ENCODE results near the gene SUV39H1. TPM values are rescaled to one million over a fixed set of nuclear protein-coding genes. Genes with fewer than 3 reads are reported as not detected.
"Not testable (repeated sequence)": the region's sequence is repeated elsewhere in the genome, so short reads cannot be mapped to it uniquely, and the experiment has no call there.

SUV39H1 gene
- total and polyA plus RNA-seq, 8 donors, result 5.0 to 8.4 (median 6.5) TPM

DNA sequence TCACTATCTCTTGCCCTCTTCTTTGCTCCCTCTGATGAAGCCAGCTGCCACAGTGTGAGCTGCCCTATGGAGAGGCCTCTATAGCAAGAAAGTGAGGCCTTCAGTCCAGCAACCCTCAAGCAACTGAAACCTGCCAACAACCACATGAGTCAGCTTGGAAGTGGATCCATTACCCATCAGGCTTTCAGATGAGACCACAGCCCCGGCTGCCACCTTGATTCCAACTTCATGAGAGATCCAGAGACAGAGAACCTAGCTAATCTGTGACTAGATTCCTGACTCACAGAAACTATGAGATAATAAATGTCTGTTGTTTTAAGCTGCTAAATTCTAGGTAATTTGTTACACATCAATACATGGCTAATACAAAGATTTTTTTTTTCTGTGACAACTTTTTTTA, 33.3 kb upstream of the SUV39H1 start:
- intact Hi-C loops (cut with DNase I), result no loop called here
- DNase-seq (no peak), ATAC-seq (no peak)
- Histone ChIP-seq H3K36me3 (no peaks in the 10 kb centered on the region), H3K9me3 (no peaks in the 10 kb centered on the region), H3K27ac (no peak overlapping the region), H3K4me3 (no peak overlapping the region), H3K27me3 (no peaks in the 10 kb centered on the region), H3K4me1 (no peaks in the 10 kb centered on the region)
- TF ChIP-seq, protein P1, sequence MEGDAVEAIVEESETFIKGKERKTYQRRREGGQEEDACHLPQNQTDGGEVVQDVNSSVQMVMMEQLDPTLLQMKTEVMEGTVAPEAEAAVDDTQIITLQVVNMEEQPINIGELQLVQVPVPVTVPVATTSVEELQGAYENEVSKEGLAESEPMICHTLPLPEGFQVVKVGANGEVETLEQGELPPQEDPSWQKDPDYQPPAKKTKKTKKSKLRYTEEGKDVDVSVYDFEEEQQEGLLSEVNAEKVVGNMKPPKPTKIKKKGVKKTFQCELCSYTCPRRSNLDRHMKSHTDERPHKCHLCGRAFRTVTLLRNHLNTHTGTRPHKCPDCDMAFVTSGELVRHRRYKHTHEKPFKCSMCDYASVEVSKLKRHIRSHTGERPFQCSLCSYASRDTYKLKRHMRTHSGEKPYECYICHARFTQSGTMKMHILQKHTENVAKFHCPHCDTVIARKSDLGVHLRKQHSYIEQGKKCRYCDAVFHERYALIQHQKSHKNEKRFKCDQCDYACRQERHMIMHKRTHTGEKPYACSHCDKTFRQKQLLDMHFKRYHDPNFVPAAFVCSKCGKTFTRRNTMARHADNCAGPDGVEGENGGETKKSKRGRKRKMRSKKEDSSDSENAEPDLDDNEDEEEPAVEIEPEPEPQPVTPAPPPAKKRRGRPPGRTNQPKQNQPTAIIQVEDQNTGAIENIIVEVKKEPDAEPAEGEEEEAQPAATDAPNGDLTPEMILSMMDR (IDR thresholded peaks at IDR 0.05), result no peak

DNA sequence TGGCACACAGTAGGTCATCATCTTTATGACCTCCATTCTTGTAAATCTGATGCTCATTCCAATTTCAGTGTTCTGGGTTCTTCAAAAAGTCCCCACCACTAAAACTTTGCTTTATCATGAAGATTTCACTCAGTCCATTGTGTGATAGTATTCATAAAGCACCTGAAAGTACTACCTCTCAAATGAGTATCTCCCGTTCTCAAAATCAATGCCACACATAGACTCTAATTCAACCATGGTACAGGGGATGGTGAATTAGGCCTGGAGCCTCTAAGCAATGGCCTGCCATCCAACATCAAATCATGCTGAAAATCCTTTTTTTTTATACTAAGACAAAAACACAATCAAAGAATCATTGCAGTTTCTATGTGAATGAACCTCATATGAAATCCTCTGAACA, 32.4 kb upstream of the SUV39H1 start:
- no peaks in the 10 kb centered on the region for H3K4me1 ChIP-seq
- intact Hi-C loops (cut with DNase I), result no loop called here
- DNase-seq (no peak), ATAC-seq (no peak)
- H3K27me3 ChIP-seq, result no peaks in the 10 kb centered on the region
- no peak overlapping the region for H3K4me3 ChIP-seq
- no peaks in the 10 kb centered on the region for H3K9me3 ChIP-seq
- H3K36me3 ChIP-seq, result no peaks in the 10 kb centered on the region
- no peak overlapping the region for H3K27ac ChIP-seq
- TF ChIP-seq, protein P1 (IDR thresholded peaks at IDR 0.05), result no peak

DNA sequence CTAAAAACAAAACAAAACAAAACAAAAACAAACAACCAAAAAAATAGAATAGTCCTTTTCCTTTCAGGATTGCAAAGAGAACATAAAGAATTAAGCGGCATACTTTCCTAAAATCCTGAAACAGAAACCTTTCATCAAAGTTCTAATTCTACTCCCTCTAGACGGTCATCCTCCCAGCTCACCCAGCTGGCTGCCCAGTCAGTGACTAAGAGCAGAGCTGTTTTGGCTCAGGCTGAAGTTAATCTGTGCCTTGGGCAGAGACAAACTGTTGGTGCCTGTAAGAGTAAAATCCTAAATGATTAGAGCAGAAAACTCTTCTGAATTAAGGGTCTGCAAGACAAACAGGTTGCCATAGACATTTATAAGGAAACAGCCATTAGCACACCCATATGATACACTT, 30.5 kb upstream of the SUV39H1 start:
- Histone ChIP-seq H3K36me3 (no peaks in the 10 kb centered on the region), H3K9me3 (no peaks in the 10 kb centered on the region), H3K4me3 (no peak overlapping the region), H3K4me1 (no peaks in the 10 kb centered on the region), H3K27ac (no peak overlapping the region), H3K27me3 (no peaks in the 10 kb centered on the region)
- DNase-seq (no peak), ATAC-seq (no peak)
- TF ChIP-seq, protein P1 (IDR thresholded peaks at IDR 0.05), result no peak
- intact Hi-C loops (cut with DNase I), result no loop called here

DNA sequence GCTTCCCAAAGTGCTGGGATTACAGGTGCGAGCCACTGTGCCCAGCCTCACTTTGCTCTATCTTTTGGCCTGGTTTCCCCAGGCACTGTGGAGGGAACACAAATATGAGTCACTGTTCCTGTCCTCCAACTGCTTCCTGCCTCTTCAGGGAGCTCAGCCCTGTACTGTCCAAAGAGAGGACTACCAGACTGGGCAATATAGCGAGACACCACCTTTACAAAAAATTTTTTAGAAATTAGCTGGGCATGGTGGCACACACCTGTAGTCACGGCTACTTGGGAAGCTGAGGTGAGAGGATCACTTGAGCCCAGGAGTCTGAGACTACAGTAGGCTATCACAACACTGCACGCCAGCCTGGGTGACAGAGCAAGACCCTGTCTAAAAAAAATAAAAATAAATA, 29.9 kb upstream of the SUV39H1 start:
- intact Hi-C loops (cut with DNase I), result no loop called here
- ATAC-seq, result no peak
- DNase-seq, result no peak
- no peak overlapping the region for H3K4me3 ChIP-seq
- H3K36me3 ChIP-seq, result no peaks in the 10 kb centered on the region
- H3K4me1 ChIP-seq, result no peaks in the 10 kb centered on the region
- TF ChIP-seq, protein P1 (IDR thresholded peaks at IDR 0.05), result no peak
- no peak overlapping the region for H3K27ac ChIP-seq
- no peaks in the 10 kb centered on the region for H3K27me3 ChIP-seq
- H3K9me3 ChIP-seq, result no peaks in the 10 kb centered on the region

DNA sequence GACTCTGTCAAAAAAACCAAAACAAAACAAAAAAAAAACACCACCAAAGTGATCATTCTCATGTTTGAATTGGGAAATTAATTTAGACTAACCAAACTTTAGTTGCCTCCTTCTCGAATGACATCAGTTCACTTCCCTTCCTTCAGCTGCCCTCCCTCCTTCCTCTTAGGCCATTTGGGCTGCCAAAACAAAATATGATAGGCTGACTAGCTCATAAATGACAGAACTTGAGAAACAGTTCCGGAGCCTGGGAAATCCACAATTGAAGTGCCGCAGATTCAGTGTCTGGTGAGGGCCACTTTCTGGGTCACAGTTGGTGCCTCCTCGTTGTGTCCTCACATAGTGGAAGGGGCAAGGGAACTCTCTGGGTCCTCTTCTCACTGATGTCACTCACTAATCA, 29.0 kb upstream of the SUV39H1 start:
- Histone ChIP-seq H3K36me3 (no peaks in the 10 kb centered on the region), H3K27ac (peak overlapping the region in 1 of 2 donors; percentile 57), H3K4me1 (no peaks in the 10 kb centered on the region), H3K9me3 (no peaks in the 10 kb centered on the region), H3K27me3 (no peaks in the 10 kb centered on the region), H3K4me3 (no peak overlapping the region)
- TF ChIP-seq, protein P1 (IDR thresholded peaks at IDR 0.05), result no peak
- no peak for ATAC-seq
- intact Hi-C loops (cut with DNase I), result no loop called here
- no peak for DNase-seq

DNA sequence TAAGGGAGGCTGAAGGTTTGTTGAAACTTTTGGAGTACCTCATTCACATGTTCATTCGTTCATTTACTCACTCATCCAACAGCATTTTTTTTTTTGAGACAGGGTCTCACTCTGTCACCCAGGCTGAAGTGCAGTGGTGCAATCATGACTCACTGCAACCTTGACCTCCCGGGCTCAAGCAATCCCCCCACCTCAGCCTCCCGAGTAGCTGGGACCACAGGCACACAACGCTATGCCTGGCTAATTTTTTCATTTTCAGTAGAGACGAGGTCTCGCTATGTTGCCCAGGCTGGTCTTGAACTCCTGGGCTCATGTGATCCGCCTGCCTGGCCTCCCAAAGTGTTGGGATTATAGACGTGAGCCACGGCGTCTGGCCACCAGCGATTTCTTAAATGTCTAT, 28.3 kb upstream of the SUV39H1 start:
- intact Hi-C loops (cut with DNase I); DNase-seq; ATAC-seq: not testable (repeated sequence)

More for the DNA sequence above, 28.3 kb upstream of the SUV39H1 start:
- peak overlapping the region in 1 of 2 donors; percentile 57 for H3K27ac ChIP-seq
- H3K4me3 ChIP-seq, H3K36me3 ChIP-seq, H3K9me3 ChIP-seq, H3K4me1 ChIP-seq, H3K27me3 ChIP-seq: not testable (repeated sequence)
